SK-N-SH (cell line): Measurements from ENCODE around the gene MAST1. TPM values are rescaled to one million over a fixed set of nuclear protein-coding genes. Genes with fewer than 3 reads are reported as not detected.

Experiments
- CTCF ChIA-PET: fragments of 300-600, 350-600 bp; formaldehyde crosslinking; extraction: SDS; loops from one replicate; lab custom pipeline; 2021; lab: Yijun Ruan, JAX
- POLR2A ChIA-PET: fragments of 350-600 bp; sonication (Branson Sonifier 250); formaldehyde crosslinking; extraction: SDS; loops from one replicate; lab custom pipeline; 2020; ENCODE audit warnings: antibody characterized with exemption, inconsistent platforms; lab: Yijun Ruan, JAX
- DNase-seq: peaks from one replicate; pipeline ENCODE4 v3.0.0; 2012
- H2AFZ ChIP-seq: fragments of 200-600 bp; sonication (generic); 2 replicates; pipeline ENCODE4 v1.8.1; 2016; ENCODE audit warnings: antibody characterized with exemption, mild to moderate bottlenecking, low read depth
- H3F3A ChIP-seq: fragments of 200-600 bp; sonication (generic); replicated peaks from 2 replicates; pipeline ENCODE3; 2016; ENCODE audit warnings: antibody characterized with exemption, mild to moderate bottlenecking; ENCODE audit not compliant: insufficient read depth
- H3K27ac ChIP-seq, 2 experiments: fragments of 200-500 bp in 1 of 2; fragments of 200-600 bp in 1 of 2; sonication (Bioruptor generic) in 1 of 2; sonication (generic), shearing (Covaris generic) in 1 of 2; 2 replicates each; pipeline versions ENCODE4 v1.5.1 to v1.6.1; 2014 to 2016; ENCODE audit warnings: low read depth in 2 of 2, inconsistent platforms in 1 of 2, low read length in 1 of 2, mild to moderate bottlenecking in 1 of 2, mixed read lengths in 1 of 2
- H3K27me3 ChIP-seq: fragments of 200-600 bp; sonication (generic), shearing (Covaris generic); 2 replicates; pipeline ENCODE4 v1.6.1; 2016; ENCODE audit warnings: mixed run types; ENCODE audit not compliant: insufficient read depth
- H3K36me3 ChIP-seq, 2 experiments: fragments of 200-500 bp in 1 of 2; fragments of 200-600 bp in 1 of 2; sonication (Bioruptor generic) in 1 of 2; sonication (generic) in 1 of 2; replicated peaks in 1 of 2; 2 replicates each; pipeline versions ENCODE3 to v1.5.1; 2014 to 2016; ENCODE audit warnings: low read length in 1 of 2, mild to moderate bottlenecking in 1 of 2; ENCODE audit not compliant: insufficient read depth in 2 of 2, control insufficient read depth in 1 of 2
- H3K4me1 ChIP-seq, 2 experiments: fragments of 200-500 bp in 1 of 2; fragments of 200-600 bp in 1 of 2; sonication (Bioruptor generic) in 1 of 2; sonication (generic), shearing (Covaris generic) in 1 of 2; 2 replicates each; pipeline versions ENCODE4 v1.5.1 to v1.6.1; 2014 to 2016; ENCODE audit warnings: low read depth in 1 of 2, low read length in 1 of 2, mixed run types in 1 of 2; ENCODE audit not compliant: insufficient read depth in 2 of 2, control insufficient read depth in 1 of 2
- H3K4me2 ChIP-seq: fragments of 200-600 bp; sonication (generic), shearing (Covaris generic); 2 replicates; pipeline ENCODE4 v1.6.1; 2017; ENCODE audit warnings: mixed run types
- H3K4me3 ChIP-seq, 2 experiments: fragments of 200-500 bp in 1 of 2; fragments of 200-600 bp in 1 of 2; sonication (Bioruptor generic) in 1 of 2; sonication (generic), shearing (Covaris generic) in 1 of 2; 2 replicates each; pipeline versions ENCODE4 v1.5.1 to v1.8.1; 2014 to 2016; ENCODE audit warnings: low read depth in 2 of 2, inconsistent platforms in 1 of 2, low read length in 1 of 2, mild to moderate bottlenecking in 1 of 2, mixed read lengths in 1 of 2, moderate library complexity in 1 of 2
- H3K79me2 ChIP-seq: fragments of 200-600 bp; sonication (generic); 2 replicates; pipeline ENCODE4 v1.8.1; 2017; ENCODE audit warnings: mild to moderate bottlenecking; ENCODE audit not compliant: insufficient read depth
- H3K9ac ChIP-seq: fragments of 200-600 bp; sonication (generic); 2 replicates; pipeline ENCODE4 v1.6.1; 2017; ENCODE audit warnings: mixed run types
- H3K9me2 ChIP-seq: fragments of 200-600 bp; sonication (generic); 2 replicates; pipeline ENCODE4 v1.6.1; 2017; ENCODE audit warnings: mixed run types
- H3K9me3 ChIP-seq: fragments of 200-600 bp; sonication (generic); 2 replicates; pipeline ENCODE4 v1.6.1; 2017; ENCODE audit warnings: mixed run types, mild to moderate bottlenecking, moderate library complexity
- H4K20me1 ChIP-seq: fragments of 200-600 bp; sonication (generic); 2 replicates; pipeline ENCODE4 v1.6.1; 2017; ENCODE audit warnings: mild to moderate bottlenecking, mixed run types; ENCODE audit not compliant: insufficient read depth
- CHD2 ChIP-seq: fragments of 150-350 bp; IDR thresholded peaks from 2 replicates; pipeline ENCODE4 v1.6.1; 2018; ENCODE audit warnings: low read length; ENCODE audit not compliant: partially characterized antibody
- EZH2phosphoT487 ChIP-seq: fragments of 200-600 bp; sonication (generic); IDR thresholded peaks from 2 replicates; pipeline ENCODE4 v1.6.1; 2017; ENCODE audit warnings: low read depth, mixed run types, mild to moderate bottlenecking, antibody characterized with exemption, moderate library complexity, borderline replicate concordance
- FOXJ3 ChIP-seq: sonication (generic); formaldehyde crosslinking; IDR thresholded peaks from 2 replicates; pipeline ENCODE4 v1.5.1; 2020; ENCODE audit warnings: mild to moderate bottlenecking, missing genetic modification reagents
- FOXM1 ChIP-seq: IDR thresholded peaks from 2 replicates; pipeline ENCODE4 v1.4.0; 2012; ENCODE audit warnings: low read depth, mild to moderate bottlenecking
- IRF3 ChIP-seq: fragments of 150-350 bp; IDR thresholded peaks from 2 replicates; pipeline ENCODE4 v1.6.1; 2016; ENCODE audit warnings: mild to moderate bottlenecking, low read depth, low read length
- JUND ChIP-seq: IDR thresholded peaks from 2 replicates; pipeline ENCODE4 v1.4.0; 2012
- MAX ChIP-seq: IDR thresholded peaks from 2 replicates; pipeline ENCODE4 v1.4.0; 2012; ENCODE audit warnings: low read depth
- MXI1 ChIP-seq: IDR thresholded peaks from 2 replicates; pipeline ENCODE4 v1.6.1; 2012; ENCODE audit warnings: mild to moderate bottlenecking, low read depth, low read length, improper control_type of control experiment
- NFIC ChIP-seq: IDR thresholded peaks from 2 replicates; pipeline ENCODE4 v1.4.0; 2012; ENCODE audit warnings: borderline replicate concordance
- NRF1 ChIP-seq: IDR thresholded peaks from 2 replicates; pipeline ENCODE4 v1.6.1; 2012; ENCODE audit warnings: low read depth, mild to moderate bottlenecking, low read length
- RXRA ChIP-seq: IDR thresholded peaks from 2 replicates; pipeline ENCODE4 v1.4.0; 2012; ENCODE audit warnings: low read depth, mild to moderate bottlenecking, borderline replicate concordance
- SIN3A ChIP-seq: IDR thresholded peaks from 2 replicates; pipeline ENCODE4 v1.6.1; 2012; ENCODE audit warnings: low read depth, mild to moderate bottlenecking, low read length, moderate library complexity, borderline replicate concordance
- TEAD4 ChIP-seq: IDR thresholded peaks from 2 replicates; pipeline ENCODE4 v1.4.0; 2012; ENCODE audit warnings: mild to moderate bottlenecking, borderline replicate concordance; ENCODE audit not compliant: insufficient read depth
- USF2 ChIP-seq: fragments of 150-350 bp; IDR thresholded peaks from 2 replicates; pipeline ENCODE4 v1.6.1; 2017; ENCODE audit warnings: antibody characterized with exemption, low read length, low read depth, borderline replicate concordance
- YY1 ChIP-seq: IDR thresholded peaks from 2 replicates; pipeline ENCODE4 v1.4.0; 2012; ENCODE audit warnings: low read depth, mild to moderate bottlenecking
- WGBS: methylation state at CpG from one replicate; pipeline ENCODE4 v1.1.6; 2017; ENCODE audit warnings: low lambda C conversion rate; 5-methylcytosine and 5-hydroxymethylcytosine counted together
- polyA plus RNA-seq, 3 experiments: library from polyadenylated mRNA; depleted of rRNA; stranded (reverse); fragments of >200 nt; gene quantifications; 2 replicates each; pipeline ENCODE4 v1.2.3, GENCODE V29; 2012

MAST1 gene
- polyA plus RNA-seq, 1 of the 3 experiments (the other 2 are of a cell fraction) = 9.7 TPM

GRCh38 chr19:12800466-12800770 is 37.9 kb upstream of the MAST1 start:
- CTCF ChIA-PET = interaction anchor here (0.6 to 17.1 kb wide), 8 partner anchors 13 to 81 kb away, joined by 3 to 447 read pairs (median 4); partner anchors contain the start of genes DNASE2 and HOOK2
- Histone ChIP-seq H3K36me3 (peaks cover 4 to 8% of the 10 kb centered on the region in 2 experiments), H3K79me2 (peaks cover 10% of the 10 kb centered on the region), H3K27me3 (no peaks in the 10 kb centered on the region), H3K27ac (no peak overlapping the region), H3K4me2 (peak overlapping the region; percentile 100), H3K9me2 (no peaks in the 10 kb centered on the region), H4K20me1 (no peaks in the 10 kb centered on the region), H3K4me1 (peaks cover 9 to 23% of the 10 kb centered on the region in 2 experiments; a peak in 1 of 4 replicates), H3K9ac (no peak overlapping the region), H3K4me3 (peak overlapping the region; percentile 74 to 95; a peak in 3 of 4 replicates)
- no peak for DNase-seq
- POLR2A ChIA-PET = interaction anchor here (1.4 to 2.6 kb wide), 2 partner anchors 8 to 22 kb away, joined by 5 to 20 read pairs; partner anchors contain the start of gene JUNB
- TF ChIP-seq NFIC = no peak
- TF ChIP-seq FOXM1 = no peak
- TF ChIP-seq MAX = no peak
- no peak for TF ChIP-seq TEAD4
- no peak for TF ChIP-seq USF2
- TF ChIP-seq YY1 = no peak
- TF ChIP-seq EZH2phosphoT487 = no peak
- TF ChIP-seq JUND = no peak
- no peak for TF ChIP-seq SIN3A
- no peak for TF ChIP-seq MXI1
- TF ChIP-seq CHD2 = no peak
- TF ChIP-seq, all 33 proteins: peak for 0
- Histone ChIP-seq H2AFZ (no peak overlapping the region), H3F3A (peaks cover 17% of the 10 kb centered on the region), H3K9me3 (no peaks in the 10 kb centered on the region)
- WGBS = 57% methylated on average over 1 of the region's 1 CpG

GRCh38 chr19:12800923-12801465 is 37.3 kb upstream of the MAST1 start:
- peak overlapping the region; percentile 74 to 95 for H3K4me3 ChIP-seq
- peak overlapping the region; percentile 80 for H3K9ac ChIP-seq
- peak; percentile 57 for DNase-seq
- H3K36me3 ChIP-seq = peaks cover 4 to 8% of the 10 kb centered on the region in 2 experiments
- POLR2A ChIA-PET = interaction anchor here (1.4 to 2.6 kb wide), 2 partner anchors 9 to 23 kb away, joined by 5 to 20 read pairs; partner anchors contain the start of gene JUNB
- H3K27ac ChIP-seq = peak overlapping the region in 1 of 2 experiments; percentile 74; a peak in 2 of 4 replicates
- CTCF ChIA-PET = interaction anchor here (0.8 to 17.1 kb wide), 8 partner anchors 9 to 49 kb away, joined by 3 to 447 read pairs (median 7); partner anchors contain the start of genes HOOK2 and JUNB
- no peaks in the 10 kb centered on the region for H3K9me3 ChIP-seq
- peaks cover 17% of the 10 kb centered on the region for H3F3A ChIP-seq
- no peaks in the 10 kb centered on the region for H3K9me2 ChIP-seq
- WGBS = 37% methylated on average over 21 of the region's 38 CpGs
- no peaks in the 10 kb centered on the region for H4K20me1 ChIP-seq
- H3K79me2 ChIP-seq = peaks cover 10% of the 10 kb centered on the region
- peak overlapping the region; percentile 98 for H2AFZ ChIP-seq
- no peak for TF ChIP-seq MAX
- no peak for TF ChIP-seq USF2
- no peak for TF ChIP-seq IRF3
- TF ChIP-seq NRF1 = no peak
- TF ChIP-seq RXRA = no peak
- no peak for TF ChIP-seq FOXJ3 (CRISPR knock-in tag)
- no peaks in the 10 kb centered on the region for H3K27me3 ChIP-seq
- H3K4me2 ChIP-seq = peak overlapping the region; percentile 100
- H3K4me1 ChIP-seq = peaks cover 8 to 23% of the 10 kb centered on the region in 2 experiments; a peak in 1 of 4 replicates
